ENCODE data around the gene PHLDB2.

PHLDB2 gene

GRCh38 chr3:111829023-111829422 lies 30.0 kb upstream of the PHLDB2 start:
- Mint-ChIP-seq H3K4me1 (peaks cover 11% of the 10 kb centered on the region), H3K27me3 (no peaks in the 10 kb centered on the region), H3K9me3 (no peaks in the 10 kb centered on the region), H3K4me3 (no peak overlapping the region), H3K36me3 (no peaks in the 10 kb centered on the region), H3K27ac (no peak overlapping the region)
- DNase-seq, result no peak
- CTCF ChIA-PET, result no interaction called here

GRCh38 chr3:111831840-111832239 lies 27.2 kb upstream of the PHLDB2 start:
- H3K4me1 Mint-ChIP-seq, result peaks cover 8% of the 10 kb centered on the region
- H3K27ac Mint-ChIP-seq, result no peak overlapping the region
- CTCF ChIA-PET, result no interaction called here
- H3K27me3 Mint-ChIP-seq, result no peaks in the 10 kb centered on the region
- H3K4me3 Mint-ChIP-seq, result no peak overlapping the region
- no peaks in the 10 kb centered on the region for H3K36me3 Mint-ChIP-seq
- peak; percentile 38 for DNase-seq
- H3K9me3 Mint-ChIP-seq, result no peaks in the 10 kb centered on the region

- peaks cover 6% of the 10 kb centered on the region for H3K27me3 Mint-ChIP-seq
- H3K36me3 Mint-ChIP-seq, result no peaks in the 10 kb centered on the region
- CTCF ChIA-PET, result no interaction called here
These were observed 22.0 kb upstream of the PHLDB2 start for GRCh38 chr3:111837112-111837511.

GRCh38 chr3:111838133-111838532 lies 20.9 kb upstream of the PHLDB2 start:
- Mint-ChIP-seq H3K36me3 (no peaks in the 10 kb centered on the region), H3K27me3 (peaks cover 6% of the 10 kb centered on the region), H3K9me3 (no peaks in the 10 kb centered on the region), H3K27ac (no peak overlapping the region), H3K4me1 (no peaks in the 10 kb centered on the region), H3K4me3 (no peak overlapping the region)
- no peak for DNase-seq
- CTCF ChIA-PET, result no interaction called here

More at GRCh38 chr3:111837112-111837511, 22.0 kb upstream of the PHLDB2 start:
- Mint-ChIP-seq H3K4me3 (no peak overlapping the region), H3K4me1 (peaks cover under 1% of the 10 kb centered on the region), H3K27ac (no peak overlapping the region), H3K9me3 (no peaks in the 10 kb centered on the region)
- DNase-seq, result no peak

GRCh38 chr3:111846039-111846438 lies 13.0 kb upstream of the PHLDB2 start:
- peaks cover 25% of the 10 kb centered on the region for H3K27me3 Mint-ChIP-seq
- H3K4me1 Mint-ChIP-seq, result no peaks in the 10 kb centered on the region
- no peak overlapping the region for H3K4me3 Mint-ChIP-seq
- no peaks in the 10 kb centered on the region for H3K36me3 Mint-ChIP-seq
- H3K27ac Mint-ChIP-seq, result no peak overlapping the region
- no peaks in the 10 kb centered on the region for H3K9me3 Mint-ChIP-seq
- CTCF ChIA-PET, result interaction anchor here (1.5 kb wide), 1 partner anchor 12 kb away, joined by 3 read pairs; no protein-coding TSS in a partner anchor
- no peak for DNase-seq

- H3K36me3 Mint-ChIP-seq, result no peaks in the 10 kb centered on the region
- peaks cover 22% of the 10 kb centered on the region for H3K27me3 Mint-ChIP-seq
- no peak for DNase-seq
- H3K9me3 Mint-ChIP-seq, result no peaks in the 10 kb centered on the region
- H3K4me1 Mint-ChIP-seq, result peaks cover 6% of the 10 kb centered on the region
- H3K4me3 Mint-ChIP-seq, result no peak overlapping the region
- H3K27ac Mint-ChIP-seq, result no peak overlapping the region
- CTCF ChIA-PET, result interaction anchor here (1.5 kb wide), 1 partner anchor 12 kb away, joined by 3 read pairs; no protein-coding TSS in a partner anchor
These were observed 12.3 kb upstream of the PHLDB2 start for GRCh38 chr3:111846717-111847116.

GRCh38 chr3:111848283-111848682 lies 10.8 kb upstream of the PHLDB2 start:
- H3K4me3 Mint-ChIP-seq, result no peak overlapping the region
- H3K36me3 Mint-ChIP-seq, result no peaks in the 10 kb centered on the region
- H3K4me1 Mint-ChIP-seq, result peaks cover 7% of the 10 kb centered on the region
- no peak overlapping the region for H3K27ac Mint-ChIP-seq
- H3K27me3 Mint-ChIP-seq, result peaks cover 20% of the 10 kb centered on the region
- DNase-seq, result no peak
- H3K9me3 Mint-ChIP-seq, result no peaks in the 10 kb centered on the region
- CTCF ChIA-PET, result no interaction called here

- DNase-seq, result no peak
- CTCF ChIA-PET, result interaction anchor here (1.0 to 1.8 kb wide), 2 partner anchors 10 to 165 kb away, joined by 3 to 4 read pairs; no protein-coding TSS in a partner anchor
- Mint-ChIP-seq H3K27ac (no peak overlapping the region), H3K4me1 (peaks cover 7% of the 10 kb centered on the region), H3K27me3 (peaks cover 18% of the 10 kb centered on the region), H3K4me3 (no peak overlapping the region), H3K36me3 (no peaks in the 10 kb centered on the region), H3K9me3 (no peaks in the 10 kb centered on the region)
These were observed 10.3 kb upstream of the PHLDB2 start for GRCh38 chr3:111848778-111849177.

- Mint-ChIP-seq H3K27me3 (peaks cover 30% of the 10 kb centered on the region), H3K4me3 (no peak overlapping the region), H3K27ac (no peak overlapping the region), H3K9me3 (no peaks in the 10 kb centered on the region), H3K4me1 (peaks cover 7% of the 10 kb centered on the region), H3K36me3 (no peaks in the 10 kb centered on the region)
- no peak for DNase-seq
- CTCF ChIA-PET, result interaction anchor here (1.8 kb wide), 1 partner anchor 163 kb away, joined by 4 read pairs; no protein-coding TSS in a partner anchor
These were observed 8.5 kb upstream of the PHLDB2 start for GRCh38 chr3:111850537-111850936.

GRCh38 chr3:111851511-111851954 lies 7.5 kb upstream of the PHLDB2 start:
- H3K4me3 Mint-ChIP-seq, result no peak overlapping the region
- no peaks in the 10 kb centered on the region for H3K9me3 Mint-ChIP-seq
- H3K27ac Mint-ChIP-seq, result no peak overlapping the region
- H3K4me1 Mint-ChIP-seq, result peaks cover 7% of the 10 kb centered on the region
- no peaks in the 10 kb centered on the region for H3K36me3 Mint-ChIP-seq
- CTCF ChIA-PET, result no interaction called here
- DNase-seq, result no peak
- peaks cover 24% of the 10 kb centered on the region for H3K27me3 Mint-ChIP-seq

- no peaks in the 10 kb centered on the region for H3K9me3 Mint-ChIP-seq
- H3K4me1 Mint-ChIP-seq, result peaks cover 7% of the 10 kb centered on the region
- H3K27me3 Mint-ChIP-seq, result peaks cover 26% of the 10 kb centered on the region
- no peak overlapping the region for H3K27ac Mint-ChIP-seq
- H3K4me3 Mint-ChIP-seq, result no peak overlapping the region
- no peaks in the 10 kb centered on the region for H3K36me3 Mint-ChIP-seq
- DNase-seq, result no peak
- CTCF ChIA-PET, result interaction anchor here (0.9 kb wide), 1 partner anchor 11 kb away, joined by 3 read pairs; no protein-coding TSS in a partner anchor
These were observed 6.5 kb upstream of the PHLDB2 start for GRCh38 chr3:111852540-111852939.

- CTCF ChIA-PET, result interaction anchor here (0.9 kb wide), 1 partner anchor 11 kb away, joined by 3 read pairs; no protein-coding TSS in a partner anchor
- no peak overlapping the region for H3K4me3 Mint-ChIP-seq
- peaks cover 27% of the 10 kb centered on the region for H3K27me3 Mint-ChIP-seq
- no peaks in the 10 kb centered on the region for H3K36me3 Mint-ChIP-seq
- DNase-seq, result no peak
- no peaks in the 10 kb centered on the region for H3K9me3 Mint-ChIP-seq
- H3K4me1 Mint-ChIP-seq, result peaks cover 7% of the 10 kb centered on the region
- no peak overlapping the region for H3K27ac Mint-ChIP-seq
These were observed 6.0 kb upstream of the PHLDB2 start for GRCh38 chr3:111853068-111853467.

- DNase-seq, result no peak
- Mint-ChIP-seq H3K4me1 (peaks cover 18% of the 10 kb centered on the region), H3K27me3 (peaks cover 44% of the 10 kb centered on the region), H3K27ac (no peak overlapping the region), H3K9me3 (no peaks in the 10 kb centered on the region), H3K36me3 (no peaks in the 10 kb centered on the region), H3K4me3 (no peak overlapping the region)
- CTCF ChIA-PET, result no interaction called here
These were observed 4.1 kb upstream of the PHLDB2 start for GRCh38 chr3:111854990-111855389.

- Mint-ChIP-seq H3K4me1 (peaks cover 27% of the 10 kb centered on the region), H3K4me3 (no peak overlapping the region), H3K36me3 (no peaks in the 10 kb centered on the region), H3K27me3 (peaks cover 57% of the 10 kb centered on the region), H3K27ac (no peak overlapping the region), H3K9me3 (no peaks in the 10 kb centered on the region)
- no peak for DNase-seq
- CTCF ChIA-PET, result interaction anchor here (0.7 kb wide), 1 partner anchor 139 kb away, joined by 3 read pairs; no protein-coding TSS in a partner anchor
These were observed 2.6 kb upstream of the PHLDB2 start for GRCh38 chr3:111856501-111856900.

- H3K27me3 Mint-ChIP-seq, result peaks cover 66% of the 10 kb centered on the region
- H3K4me1 Mint-ChIP-seq, result peaks cover 25% of the 10 kb centered on the region
- no peak overlapping the region for H3K4me3 Mint-ChIP-seq
- CTCF ChIA-PET, result interaction anchor here (0.7 to 2.5 kb wide), 2 partner anchors 81 to 140 kb away, joined by 3 to 16 read pairs; no protein-coding TSS in a partner anchor
- H3K27ac Mint-ChIP-seq, result no peak overlapping the region
- DNase-seq, result no peak
- no peaks in the 10 kb centered on the region for H3K9me3 Mint-ChIP-seq
- no peaks in the 10 kb centered on the region for H3K36me3 Mint-ChIP-seq
These were observed 1.6 kb upstream of the PHLDB2 start for GRCh38 chr3:111857474-111857873.

Measured in activated naive CD4-positive, alpha-beta T cell treated with anti-CD3 and anti-CD28 coated beads, Interleukin-2, amount 10 ng/mL, durations not matched to agents 7 days and 5 days (primary cell).